NCI-H1436 (cell line): Measurements from ENCODE around the gene SH3BP2.

ENCODE experiments used
- DNase-seq: peaks from one replicate; lab custom pipeline; 2025; lab: John Stamatoyannopoulos, UW

SH3BP2 gene

GRCh38 chr4:2803624-2804448, 11.0 kb downstream of the SH3BP2 start:
- DNase-seq = no peak

GRCh38 chr4:2804449-2804972, 11.6 kb downstream of the SH3BP2 start:
- DNase-seq = no peak

GRCh38 chr4:2804973-2805501, 12.2 kb downstream of the SH3BP2 start:
- no peak for DNase-seq

GRCh38 chr4:2805712-2806389, 13.0 kb downstream of the SH3BP2 start:
- DNase-seq = no peak

GRCh38 chr4:2806390-2807355, 13.8 kb downstream of the SH3BP2 start:
- DNase-seq = no peak

GRCh38 chr4:2807571-2807970, 14.7 kb downstream of the SH3BP2 start:
- no peak for DNase-seq

GRCh38 chr4:2808001-2808400, 15.1 kb downstream of the SH3BP2 start:
- DNase-seq = no peak

- DNase-seq = no peak
Measured at GRCh38 chr4:2809610-2810180, 16.8 kb downstream of the SH3BP2 start.

- no peak for DNase-seq
Measured at GRCh38 chr4:2810388-2810787, 17.5 kb downstream of the SH3BP2 start.

GRCh38 chr4:2811830-2812611, 19.1 kb downstream of the SH3BP2 start:
- no peak for DNase-seq

- no peak for DNase-seq
Measured at GRCh38 chr4:2812612-2813354, 19.9 kb downstream of the SH3BP2 start.

- DNase-seq = no peak
Measured at GRCh38 chr4:2813446-2814405, 20.8 kb downstream of the SH3BP2 start.

- no peak for DNase-seq
Measured at GRCh38 chr4:2814627-2815270, 21.9 kb downstream of the SH3BP2 start.

- DNase-seq = no peak
Measured at GRCh38 chr4:2816401-2816954, 23.6 kb downstream of the SH3BP2 start.

- no peak for DNase-seq
Measured at GRCh38 chr4:2817137-2817536, 24.3 kb downstream of the SH3BP2 start.

GRCh38 chr4:2817701-2818350, 24.9 kb downstream of the SH3BP2 start:
- no peak for DNase-seq

- no peak for DNase-seq
Measured at GRCh38 chr4:2818351-2818939, 25.6 kb downstream of the SH3BP2 start.
